Subcutaneous adipose tissue (tissue), 4 donors: ENCODE results near the gene VPS39. TPM values are rescaled to one million over a fixed set of nuclear protein-coding genes. Genes with fewer than 3 reads are reported as not detected.

Experiments
- total RNA-seq, 4 donors: library from RNA; depleted of rRNA; stranded (reverse); fragments of >200 nt; gene quantifications; one replicate each; pipeline ENCODE4 v1.1.0, GENCODE V29; 2016
- TF ChIP-seq, protein P1 (sequence below): fragments of 450-650 bp; IDR thresholded peaks from one replicate; pipeline ENCODE4 v1.5.1; 2016; ENCODE audit warnings: low read depth, mild to moderate bottlenecking, control low read depth, antibody characterized with exemption, moderate library complexity

The VPS39 gene
- total RNA-seq, 4 donors from 2014 or later = 91.3 to 168 (median 147) TPM

GRCh38 chr15:42139596-42139995 lies 68.5 kb downstream of the VPS39 start:
- TF ChIP-seq, protein P1, sequence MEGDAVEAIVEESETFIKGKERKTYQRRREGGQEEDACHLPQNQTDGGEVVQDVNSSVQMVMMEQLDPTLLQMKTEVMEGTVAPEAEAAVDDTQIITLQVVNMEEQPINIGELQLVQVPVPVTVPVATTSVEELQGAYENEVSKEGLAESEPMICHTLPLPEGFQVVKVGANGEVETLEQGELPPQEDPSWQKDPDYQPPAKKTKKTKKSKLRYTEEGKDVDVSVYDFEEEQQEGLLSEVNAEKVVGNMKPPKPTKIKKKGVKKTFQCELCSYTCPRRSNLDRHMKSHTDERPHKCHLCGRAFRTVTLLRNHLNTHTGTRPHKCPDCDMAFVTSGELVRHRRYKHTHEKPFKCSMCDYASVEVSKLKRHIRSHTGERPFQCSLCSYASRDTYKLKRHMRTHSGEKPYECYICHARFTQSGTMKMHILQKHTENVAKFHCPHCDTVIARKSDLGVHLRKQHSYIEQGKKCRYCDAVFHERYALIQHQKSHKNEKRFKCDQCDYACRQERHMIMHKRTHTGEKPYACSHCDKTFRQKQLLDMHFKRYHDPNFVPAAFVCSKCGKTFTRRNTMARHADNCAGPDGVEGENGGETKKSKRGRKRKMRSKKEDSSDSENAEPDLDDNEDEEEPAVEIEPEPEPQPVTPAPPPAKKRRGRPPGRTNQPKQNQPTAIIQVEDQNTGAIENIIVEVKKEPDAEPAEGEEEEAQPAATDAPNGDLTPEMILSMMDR = no peak

DNA sequence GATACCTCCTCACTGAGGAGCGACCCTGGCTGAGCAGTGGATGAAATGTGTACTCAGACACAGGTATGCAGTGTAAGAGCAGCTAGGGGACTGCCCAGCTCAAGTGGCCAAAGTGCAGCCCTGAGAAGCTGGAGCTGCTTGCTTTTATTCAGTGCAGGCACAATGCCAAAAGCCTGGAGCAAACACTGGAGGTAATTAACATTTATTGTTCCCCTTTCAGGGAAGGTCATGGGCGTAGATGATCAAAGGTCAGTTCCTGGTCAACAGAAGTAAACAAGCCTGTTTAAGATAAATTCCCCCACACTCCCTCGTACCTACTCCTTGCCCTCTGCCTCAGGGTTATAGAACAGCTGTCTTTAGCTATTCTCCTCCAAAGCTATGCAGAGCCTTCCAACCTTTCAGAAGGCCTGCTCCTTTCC lies 69.1 kb downstream of the VPS39 start:
- TF ChIP-seq, protein P1 = no peak

DNA sequence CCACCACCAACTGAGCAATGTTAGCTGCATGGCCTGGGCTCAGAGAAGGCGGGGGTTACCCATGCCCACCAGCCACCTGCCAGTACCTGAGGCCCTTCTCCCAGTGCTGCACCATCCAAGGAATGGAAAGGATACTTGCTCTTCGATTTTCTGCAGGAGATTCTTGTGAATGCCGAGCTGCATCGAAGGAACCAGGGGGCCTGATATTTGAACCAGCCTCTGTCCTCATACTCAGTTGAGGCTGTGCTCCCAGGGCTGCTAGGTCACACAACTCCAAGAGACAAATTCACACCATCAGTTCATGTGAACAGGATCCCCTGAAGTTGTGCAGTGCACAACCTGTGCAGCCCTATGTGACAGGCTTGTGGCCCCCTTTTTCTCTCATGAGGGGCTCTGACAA lies 69.7 kb downstream of the VPS39 start:
- TF ChIP-seq, protein P1 = no peak

- TF ChIP-seq, protein P1 = no peak
These were observed 70.4 kb downstream of the VPS39 start for GRCh38 chr15:42137461-42138261.

DNA sequence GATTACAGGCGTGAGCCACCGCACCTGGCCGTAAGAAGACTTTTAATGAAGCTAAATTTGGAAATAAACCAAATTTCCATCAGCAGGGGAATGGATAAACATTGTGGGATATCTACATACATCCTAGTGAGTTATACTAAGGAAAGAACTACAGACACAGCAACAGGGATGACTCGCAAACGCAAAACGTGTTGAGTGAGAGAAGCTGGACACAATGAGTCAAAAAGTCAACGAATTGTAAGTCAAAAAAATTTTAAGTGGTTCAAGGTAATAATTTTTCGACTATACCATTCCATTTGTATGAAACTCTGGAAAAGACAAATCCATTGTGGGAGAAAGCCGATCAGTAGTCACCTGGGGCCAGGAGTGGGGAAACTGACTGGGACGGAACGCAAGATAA lies 71.6 kb downstream of the VPS39 start:
- TF ChIP-seq, protein P1 = no peak

DNA sequence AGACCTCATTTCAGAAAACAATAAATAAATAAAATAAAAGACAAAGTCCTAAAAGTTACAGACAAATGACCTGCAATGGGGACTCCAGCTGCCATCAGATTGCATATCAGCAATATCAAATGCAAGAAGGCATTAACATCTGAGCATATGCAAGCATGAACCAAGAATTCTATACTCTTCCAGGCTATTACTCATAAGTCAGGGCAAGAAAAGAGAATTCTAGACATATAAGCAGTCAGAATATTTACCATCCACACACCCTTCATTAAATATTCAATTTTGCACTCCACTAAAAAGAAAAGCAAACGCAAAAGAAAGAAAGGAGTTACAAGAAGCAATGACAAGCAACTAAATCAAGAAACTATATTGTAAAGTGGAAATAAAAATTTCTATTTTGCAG lies 72.8 kb downstream of the VPS39 start:
- TF ChIP-seq, protein P1 = no peak

GRCh38 chr15:42134617-42135245 lies 73.4 kb downstream of the VPS39 start:
- TF ChIP-seq, protein P1 = no peak
